ENCODE data around the gene FAM185A.

FAM185A gene

GRCh38 chr7:102811942-102812678, 63.3 kb downstream of the FAM185A start:
- TF ChIP-seq CTCF (IDR thresholded peaks at IDR 0.05; ENCODE audit: borderline replicate concordance, control extremely low read depth, extremely low read depth, insufficient read depth, missing control alignments): no peak
- in situ Hi-C loops (cut with MboI; ENCODE audit: low sequenced_read_pairs, unreplicated experiment): no loop called here
- no peak for DNase-seq (ENCODE audit: low spot score)

GRCh38 chr7:102813191-102814024, 64.6 kb downstream of the FAM185A start:
- no peak for TF ChIP-seq CTCF (IDR thresholded peaks at IDR 0.05; ENCODE audit: borderline replicate concordance, control extremely low read depth, extremely low read depth, insufficient read depth, missing control alignments)
- no peak for DNase-seq (ENCODE audit: low spot score)
- in situ Hi-C loops (cut with MboI; ENCODE audit: low sequenced_read_pairs, unreplicated experiment): no loop called here

- no peak for DNase-seq (ENCODE audit: low spot score)
- in situ Hi-C loops (cut with MboI; ENCODE audit: low sequenced_read_pairs, unreplicated experiment): no loop called here
- TF ChIP-seq CTCF (IDR thresholded peaks at IDR 0.05; ENCODE audit: borderline replicate concordance, control extremely low read depth, extremely low read depth, insufficient read depth, missing control alignments): no peak
Observed at GRCh38 chr7:102814025-102814471, 65.2 kb downstream of the FAM185A start.

GRCh38 chr7:102817616-102818573, 69.1 kb downstream of the FAM185A start:
- no peak for DNase-seq (ENCODE audit: low spot score)
- in situ Hi-C loops (cut with MboI; ENCODE audit: low sequenced_read_pairs, unreplicated experiment): no loop called here
- no peak for TF ChIP-seq CTCF (IDR thresholded peaks at IDR 0.05; ENCODE audit: borderline replicate concordance, control extremely low read depth, extremely low read depth, insufficient read depth, missing control alignments)

GRCh38 chr7:102819151-102819550, 70.4 kb downstream of the FAM185A start:
- in situ Hi-C loops (cut with MboI; ENCODE audit: low sequenced_read_pairs, unreplicated experiment): no loop called here
- DNase-seq (ENCODE audit: low spot score): no peak
- TF ChIP-seq CTCF (IDR thresholded peaks at IDR 0.05; ENCODE audit: borderline replicate concordance, control extremely low read depth, extremely low read depth, insufficient read depth, missing control alignments): no peak
